ENCODE results near the gene RIN2.

GRCh38 chr20:19777315-19777714 lies 19.3 kb downstream of the RIN2 start:
- TF ChIP-seq CTCF (IDR thresholded peaks at IDR 0.05 in 4 of 5, conservative IDR thresholded peaks at IDR 0.05 in 1 of 5): no peak
- TF ChIP-seq POLR2A (IDR thresholded peaks at IDR 0.05): no peak

Measured in gastrocnemius medialis (tissue), 4 donors.